Epithelial cell of proximal tubule (primary cell): ENCODE measurements around the gene STOML2. TPM values are rescaled to one million over a fixed set of nuclear protein-coding genes. Genes with fewer than 3 reads are reported as not detected.

ENCODE experiments used
- DNase-seq: peaks from one replicate; pipeline ENCODE4 v3.0.0-alpha.2; 2011; ENCODE audit warnings: low read depth
- H3K4me3 ChIP-seq: 2 replicates; pipeline ENCODE4 v1.5.1; 2011; ENCODE audit warnings: low read depth, mild to moderate bottlenecking, low read length
- total RNA-seq: library from RNA; depleted of rRNA; stranded (reverse); fragments of >200 nt; gene quantifications from 2 replicates; pipeline ENCODE4 v1.2.3, GENCODE V29; 2015
- TF ChIP-seq, protein P1 (sequence below): conservative IDR thresholded peaks from 2 replicates; pipeline ENCODE4 v1.5.1; 2012; ENCODE audit warnings: low read depth, mild to moderate bottlenecking, low read length

STOML2 gene
- total RNA-seq, 1 donor from 2014 or later, result 201 TPM

- DNase-seq, result no peak
- H3K4me3 ChIP-seq, result peak within 1 kb of the TSS; percentile 78
- TF ChIP-seq, protein P1, sequence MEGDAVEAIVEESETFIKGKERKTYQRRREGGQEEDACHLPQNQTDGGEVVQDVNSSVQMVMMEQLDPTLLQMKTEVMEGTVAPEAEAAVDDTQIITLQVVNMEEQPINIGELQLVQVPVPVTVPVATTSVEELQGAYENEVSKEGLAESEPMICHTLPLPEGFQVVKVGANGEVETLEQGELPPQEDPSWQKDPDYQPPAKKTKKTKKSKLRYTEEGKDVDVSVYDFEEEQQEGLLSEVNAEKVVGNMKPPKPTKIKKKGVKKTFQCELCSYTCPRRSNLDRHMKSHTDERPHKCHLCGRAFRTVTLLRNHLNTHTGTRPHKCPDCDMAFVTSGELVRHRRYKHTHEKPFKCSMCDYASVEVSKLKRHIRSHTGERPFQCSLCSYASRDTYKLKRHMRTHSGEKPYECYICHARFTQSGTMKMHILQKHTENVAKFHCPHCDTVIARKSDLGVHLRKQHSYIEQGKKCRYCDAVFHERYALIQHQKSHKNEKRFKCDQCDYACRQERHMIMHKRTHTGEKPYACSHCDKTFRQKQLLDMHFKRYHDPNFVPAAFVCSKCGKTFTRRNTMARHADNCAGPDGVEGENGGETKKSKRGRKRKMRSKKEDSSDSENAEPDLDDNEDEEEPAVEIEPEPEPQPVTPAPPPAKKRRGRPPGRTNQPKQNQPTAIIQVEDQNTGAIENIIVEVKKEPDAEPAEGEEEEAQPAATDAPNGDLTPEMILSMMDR, result peak; percentile 72
Observed at GRCh38 chr9:35096035-35096849, 6.7 kb downstream of the STOML2 start, which contains the start of gene PIGO. TSS of gene PIGO (minus strand) at chr9:35096591. CDS start at chr9:35095565, 1,026 bp downstream.

DNA sequence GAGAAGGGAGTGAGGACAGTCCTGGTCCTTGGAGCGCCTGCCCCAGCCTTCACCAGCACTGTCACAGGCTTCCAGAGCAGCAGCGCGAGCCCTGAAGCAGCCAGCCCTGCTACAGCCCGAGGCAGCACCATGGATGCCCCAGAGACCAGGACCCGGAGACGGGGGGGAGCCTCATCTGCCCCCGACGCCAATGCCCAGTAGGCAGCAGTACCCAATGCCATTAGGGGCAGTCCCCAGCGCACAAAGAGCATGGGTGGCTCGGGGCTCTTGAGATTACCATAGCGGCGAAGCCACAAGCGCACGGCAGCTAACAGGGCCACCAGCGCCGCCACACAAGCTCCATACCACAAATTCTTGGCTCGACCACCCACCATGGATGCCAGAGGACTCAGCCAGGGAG lies 11.4 kb downstream of the STOML2 start:
- no peak overlapping the region for H3K4me3 ChIP-seq
- no peak for DNase-seq
- TF ChIP-seq, protein P1, result no peak

GRCh38 chr9:35089434-35089833 lies 13.5 kb downstream of the STOML2 start:
- TF ChIP-seq, protein P1, result no peak
- no peak for DNase-seq
- H3K4me3 ChIP-seq, result no peak overlapping the region

DNA sequence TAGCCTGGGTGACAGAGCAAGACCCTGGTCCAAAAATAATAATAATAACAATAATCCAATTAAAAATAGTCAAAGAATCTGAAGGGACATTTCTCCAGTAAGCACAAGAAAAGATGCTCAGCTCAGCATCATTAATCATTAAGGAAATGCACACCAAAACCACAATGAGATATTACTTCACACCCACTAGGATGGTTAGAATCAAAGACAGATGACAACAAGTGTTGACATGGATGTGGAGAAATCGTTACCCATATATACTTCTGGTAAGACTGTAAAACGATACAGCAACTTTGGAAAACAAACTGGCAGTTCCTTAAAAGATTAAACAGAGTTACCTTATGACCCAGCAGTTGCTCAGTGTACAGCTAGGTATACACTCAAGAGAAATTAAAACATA lies 17.9 kb downstream of the STOML2 start:
- DNase-seq, result no peak
- TF ChIP-seq, protein P1, result no peak

DNA sequence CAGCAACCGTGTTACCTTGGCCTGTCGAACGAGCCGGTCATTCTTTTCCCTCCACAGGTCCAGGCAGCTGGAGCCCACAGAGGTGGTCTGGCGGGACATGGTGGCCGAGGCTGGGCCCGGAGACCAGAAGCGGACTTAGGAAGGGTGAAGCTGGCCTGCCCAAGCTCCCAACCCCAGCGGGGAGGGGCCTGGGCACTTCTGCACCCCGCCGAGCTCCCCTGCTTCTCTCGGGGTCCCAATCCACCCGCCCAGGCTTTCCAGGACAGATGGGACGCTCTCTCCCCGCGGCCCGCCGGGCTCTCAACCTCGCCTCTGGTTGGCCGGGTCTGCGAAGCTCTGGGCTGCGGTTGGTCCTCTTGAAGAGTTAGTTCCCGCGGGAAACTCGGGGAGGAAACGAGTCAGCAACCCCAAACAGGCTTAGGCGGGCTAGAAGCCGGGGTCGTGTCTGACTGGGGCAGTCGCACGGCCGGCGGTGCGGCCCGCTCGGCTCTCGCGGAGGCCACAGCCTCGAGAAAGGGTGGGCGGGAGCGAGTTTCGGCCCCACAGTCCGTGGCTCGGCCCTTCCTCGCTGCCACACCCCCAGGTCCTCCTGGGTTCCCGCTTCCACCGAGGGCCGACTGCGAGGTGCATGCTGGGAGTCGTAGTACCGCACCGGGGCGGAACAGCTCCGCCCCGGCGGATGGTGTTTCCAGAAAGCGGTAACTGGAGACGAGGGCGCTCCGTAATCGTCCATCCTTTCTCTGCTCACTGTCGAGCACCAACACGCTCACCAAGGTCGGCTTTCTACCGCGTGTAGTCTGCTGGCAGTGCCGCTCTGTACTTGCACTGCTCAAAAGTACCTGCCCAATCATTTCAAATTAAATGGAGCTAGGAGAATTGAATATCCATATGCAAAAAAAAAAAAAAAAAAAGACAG lies 23.2 kb downstream of the STOML2 start, which contains the start of gene FANCG:
TSS of gene FANCG (minus strand) at position 517 of the 916 bp plus-strand sequence. CDS start at position 99, 418 bp downstream.
- TF ChIP-seq, protein P1, result no peak
- peak; percentile 44 for DNase-seq

More for the DNA sequence above, 17.9 kb downstream of the STOML2 start:
- H3K4me3 ChIP-seq, result no peak overlapping the region

GRCh38 chr9:35079041-35079425 lies 23.9 kb downstream of the STOML2 start:
- TF ChIP-seq, protein P1, result no peak
- H3K4me3 ChIP-seq, result peak overlapping the region; percentile 81
- DNase-seq, result no peak

More for the DNA sequence above, 23.2 kb downstream of the STOML2 start, which contains the start of gene FANCG:
- peak within 1 kb of the TSS; percentile 81 for H3K4me3 ChIP-seq
